ENCODE data around the gene ALX4. TPM values are rescaled to one million over a fixed set of nuclear protein-coding genes. Genes with fewer than 3 reads are reported as not detected.

The ALX4 gene
- total and polyA plus RNA-seq, 2 donors (not counting 3 experiments of a cell fraction or from before 2014, with no cell fraction given): not detected

- H3K9me3 ChIP-seq (replicated peaks; ENCODE audit: control insufficient read depth, insufficient read depth, low read length): no peaks in the 10 kb centered on the region
- dilution Hi-C loops (cut with MboI; ENCODE audit: extremely low pct_ligation_motif_present, low sequenced_read_pairs): no loop called here
- H3K9ac ChIP-seq (replicated peaks; ENCODE audit: extremely low read depth, insufficient read depth, low read length): no peak overlapping the region
- H3K4me2 ChIP-seq (ENCODE audit: insufficient read depth, low read length): no peak overlapping the region
- no peaks in the 10 kb centered on the region for H3K27me3 ChIP-seq (ENCODE audit: control insufficient read depth in 2 of 2, insufficient read depth in 2 of 2, low read length in 2 of 2)
- BruUV-seq (replicated peaks): no TSS peak
- no peak overlapping the region for H3K4me3 ChIP-seq (replicated peaks in 1 of 3; ENCODE audit: insufficient read depth in 1 of 3, low read depth in 1 of 3, low read length in 3 of 3)
- no peaks in the 10 kb centered on the region for H3K36me3 ChIP-seq (ENCODE audit: control insufficient read depth in 2 of 2, extremely low read depth in 1 of 2, insufficient read depth in 2 of 2, low read length in 2 of 2)
- ChIA-PET CTCF (interaction anchor here (0.6 to 2.4 kb wide), 39 partner anchors 8 to 331 kb away, joined by 3 to 31 read pairs (median 6); partner anchors contain the start of gene EXT2), POLR2A (no interaction called here)
- H2AFZ ChIP-seq (ENCODE audit: low read depth, low read length): no peak overlapping the region
- peak; percentile 71 for FAIRE-seq
- H3K4me1 ChIP-seq (ENCODE audit: control insufficient read depth, extremely low read depth, insufficient read depth, low read length): no peaks in the 10 kb centered on the region
- TF ChIP-seq GATA2 (IDR thresholded peaks at IDR 0.05; ENCODE audit: insufficient read depth, insufficient read length, low read depth, low read length) (no peak), EZH2 (IDR thresholded peaks at IDR 0.05; ENCODE audit: borderline replicate concordance, low read depth, low read length, severe bottlenecking) (no peak), JUN (IDR thresholded peaks at IDR 0.05; ENCODE audit: borderline replicate concordance, insufficient read depth, insufficient read length, low read depth) (no peak), MYC (IDR thresholded peaks at IDR 0.05; ENCODE audit: low read depth, low read length) (no peak), MAX (IDR thresholded peaks at IDR 0.05; ENCODE audit: insufficient read depth, insufficient read length) (no peak), POLR2AphosphoS5 (IDR thresholded peaks at IDR 0.05; ENCODE audit: insufficient read depth, low read depth, low read length) (no peak), FOS (IDR thresholded peaks at IDR 0.05; ENCODE audit: borderline replicate concordance, insufficient read depth, low read length) (no peak), CTCF (IDR thresholded peaks at IDR 0.05; ENCODE audit: extremely low read depth in 1 of 2, insufficient read depth in 1 of 2, low read depth in 1 of 2, low read length in 2 of 2) (peak; percentile 93 to 95)
- DNase-seq (ENCODE audit: low read depth, low spot score): peak; percentile 41
- intact Hi-C loops (cut with micrococcal nuclease): loop anchor here (1.0 to 2.0 kb wide), 4 partner anchors 18 to 252 kb away; no protein-coding TSS in a partner anchor
- H4K20me1 ChIP-seq (replicated peaks; ENCODE audit: control insufficient read depth, extremely low read depth, insufficient read depth, low read length): no peaks in the 10 kb centered on the region
- H3K27ac ChIP-seq (ENCODE audit: insufficient read depth, low read depth, low read length): no peak overlapping the region
- H3K9me1 ChIP-seq (replicated peaks; ENCODE audit: control insufficient read depth, extremely low read depth, insufficient read depth, low read length): no peaks in the 10 kb centered on the region
- H3K79me2 ChIP-seq (ENCODE audit: control insufficient read depth, insufficient read depth, low read length): no peaks in the 10 kb centered on the region
These were observed 23.6 kb downstream of the ALX4 start for GRCh38 chr11:44286268-44286880.

Measured in endothelial cell of umbilical vein (primary cell).